Fibroblast of skin of left quadriceps (primary cell): ENCODE data around the gene FNIP1.
"Not testable (repeated sequence)": the region's sequence is repeated elsewhere in the genome, so short reads cannot be mapped to it uniquely, and the experiment has no call there.

ENCODE experiments used
- DNase-seq, 2 experiments: peaks; one replicate each; pipeline ENCODE4 v3.0.0-alpha.2; 2013; ENCODE audit warnings: low read depth in 2 of 2

The FNIP1 gene

DNA sequence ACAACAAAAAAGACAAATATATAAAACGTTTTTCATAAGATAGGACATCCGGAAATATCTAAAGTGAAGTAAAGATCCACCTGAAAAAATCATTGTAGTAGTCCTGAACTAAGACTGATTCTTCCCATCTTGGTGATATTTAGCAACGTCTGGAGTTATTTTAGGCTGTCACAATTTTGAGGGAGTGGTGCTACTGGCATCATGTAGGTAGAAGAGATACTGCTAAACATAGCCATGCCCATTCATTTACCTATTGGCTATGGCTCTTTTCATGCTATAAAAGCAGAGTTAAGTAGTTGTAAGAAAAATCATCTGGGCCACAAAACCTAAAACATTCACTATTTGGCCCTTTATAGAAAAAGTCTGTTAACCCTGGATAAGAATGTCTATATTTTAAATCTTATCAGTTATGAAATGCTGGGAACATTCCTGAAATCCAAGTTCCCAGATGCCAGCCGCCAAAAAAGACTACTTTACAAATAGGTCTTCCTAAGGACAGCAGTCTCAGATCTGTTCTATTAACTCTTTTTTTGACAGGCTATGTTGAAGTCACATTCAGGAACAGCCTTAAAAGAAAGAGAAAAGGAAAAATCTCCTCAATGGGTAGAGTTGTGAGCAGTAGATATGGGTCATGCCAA, 188.8 kb downstream of the FNIP1 start:
- DNase-seq = no peak

DNA sequence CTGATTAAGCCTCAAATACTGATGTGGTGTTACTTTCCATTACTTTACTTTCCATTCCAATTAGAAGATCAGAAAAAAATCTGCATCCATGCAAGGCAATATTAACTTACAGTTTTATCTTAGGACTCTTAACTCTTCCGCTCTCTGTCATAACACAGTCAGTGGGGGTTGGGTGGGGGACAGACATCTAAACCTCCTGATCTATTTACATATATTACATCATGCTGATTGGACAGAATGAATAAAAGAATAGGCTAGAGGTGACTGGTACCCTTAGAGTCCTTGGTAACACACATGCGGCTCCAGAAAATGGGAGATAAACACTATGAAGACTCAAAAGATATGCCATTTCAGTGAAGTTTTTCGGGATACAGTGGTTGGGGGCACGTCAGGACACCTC, 189.4 kb downstream of the FNIP1 start:
- no peak for DNase-seq

DNA sequence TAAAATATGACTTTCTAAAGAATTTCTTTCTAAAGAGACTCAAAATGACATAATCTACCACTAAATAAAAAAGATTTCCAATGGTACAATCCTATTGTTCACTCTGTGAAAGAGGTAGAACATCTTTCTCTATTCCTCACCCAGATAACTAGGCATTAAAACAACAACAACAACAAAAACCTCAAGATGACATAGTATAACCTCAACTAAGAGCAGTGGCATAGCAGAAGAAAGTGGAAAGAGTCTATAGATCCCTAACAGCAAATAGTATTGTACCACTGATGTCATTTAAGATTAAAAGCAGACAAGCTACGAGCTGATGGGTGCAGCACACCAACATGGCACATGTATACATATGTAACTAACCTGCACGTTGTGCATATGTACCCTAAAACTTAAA, 191.7 kb downstream of the FNIP1 start:
- DNase-seq = no peak

DNA sequence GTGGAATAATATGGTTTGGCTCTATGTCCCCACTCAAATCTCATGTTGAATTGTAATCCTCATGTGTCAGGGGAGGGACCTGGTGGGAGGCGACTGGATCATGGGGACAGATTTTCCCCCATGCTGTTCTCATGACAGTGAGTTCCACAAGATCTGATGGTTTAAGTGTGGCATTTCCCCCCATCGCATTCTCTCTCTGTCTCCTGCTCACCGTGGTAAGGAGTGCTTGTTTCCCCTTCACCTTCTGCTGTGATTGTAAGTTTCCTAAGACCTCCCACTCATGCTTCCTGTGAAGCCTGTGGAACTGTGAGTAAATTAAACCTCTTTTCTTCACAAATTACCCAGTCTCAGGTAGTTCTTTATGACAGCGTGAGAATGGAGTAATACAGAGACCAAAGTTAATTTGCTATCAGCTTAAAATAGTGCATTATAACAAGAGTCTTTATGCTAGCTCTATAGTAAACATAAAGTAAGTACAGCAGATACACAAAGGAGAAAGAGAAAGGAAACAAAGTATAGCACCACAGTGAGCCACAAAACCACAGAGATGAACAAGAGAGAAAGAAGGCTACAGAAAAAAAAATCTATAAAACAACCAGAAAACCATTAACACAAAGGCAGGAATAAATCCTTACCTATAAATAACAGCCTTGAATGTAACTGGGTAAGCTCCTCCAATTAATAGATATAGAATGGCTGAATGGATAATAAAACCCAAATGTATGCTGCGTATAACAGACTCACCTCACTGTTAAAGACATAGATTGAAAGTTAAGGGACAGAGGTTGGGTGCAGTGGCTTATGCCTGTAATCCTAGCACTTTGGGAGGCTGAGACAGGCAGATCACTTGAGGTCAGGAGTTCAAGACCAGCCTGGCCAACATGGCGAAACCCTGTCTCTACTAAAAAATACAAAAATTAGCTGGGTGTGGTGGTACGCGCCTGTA, 201.5 kb downstream of the FNIP1 start:
- no peak for DNase-seq

DNA sequence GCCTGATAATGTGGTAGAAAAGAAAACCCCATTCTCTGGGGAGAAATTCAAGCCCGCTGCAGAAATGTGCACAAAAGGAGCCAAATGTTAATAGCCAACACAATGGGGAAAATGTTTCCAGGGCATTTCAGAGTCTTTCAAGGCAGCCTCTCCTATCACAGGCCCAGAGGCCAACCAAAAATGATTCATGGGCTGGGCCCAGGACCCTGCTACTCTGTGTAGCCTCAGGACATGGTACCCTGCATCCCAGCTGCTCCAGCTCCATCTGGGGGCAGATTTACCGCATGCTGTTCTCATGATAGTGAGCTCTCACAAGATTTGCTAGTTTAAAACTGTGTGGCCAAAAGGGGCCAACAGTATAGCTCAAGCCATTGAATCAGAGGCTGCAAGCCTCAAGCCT, 202.9 kb downstream of the FNIP1 start:
- no peak for DNase-seq

DNA sequence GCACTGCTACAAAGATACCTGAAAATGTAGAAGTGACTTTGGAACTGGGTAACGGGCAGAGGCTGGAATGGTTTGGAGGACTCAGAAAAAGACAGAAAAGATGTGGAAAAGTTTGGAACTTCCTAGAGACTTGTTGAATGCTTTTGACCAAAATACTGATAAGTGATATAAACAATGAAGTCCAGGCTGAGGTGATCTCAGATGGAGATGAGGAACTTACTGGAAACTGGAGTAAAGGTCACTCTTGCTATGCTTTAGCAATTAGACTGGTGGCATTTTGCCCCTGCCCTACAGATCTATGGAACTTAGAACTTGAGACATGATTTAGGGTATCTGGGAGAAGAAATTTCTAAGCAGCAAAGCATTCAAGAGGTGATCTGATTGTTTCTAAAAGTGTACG, 203.4 kb downstream of the FNIP1 start:
- not testable (repeated sequence) for DNase-seq
